GM12874 (cell line): ENCODE results near the gene SNAP29.

Experiments used
- CTCF ChIP-seq: IDR thresholded peaks from 2 replicates; pipeline ENCODE4 v1.5.1; 2011; ENCODE audit warnings: low read depth, mild to moderate bottlenecking, control low read depth, low read length, moderate library complexity; ENCODE audit not compliant: insufficient read depth

Gene SNAP29

GRCh38 chr22:20887375-20887774, 28.6 kb downstream of the SNAP29 start:
- no peak for TF ChIP-seq CTCF

- no peak for TF ChIP-seq CTCF
Observed at GRCh38 chr22:20889025-20889704, 30.4 kb downstream of the SNAP29 start.

DNA sequence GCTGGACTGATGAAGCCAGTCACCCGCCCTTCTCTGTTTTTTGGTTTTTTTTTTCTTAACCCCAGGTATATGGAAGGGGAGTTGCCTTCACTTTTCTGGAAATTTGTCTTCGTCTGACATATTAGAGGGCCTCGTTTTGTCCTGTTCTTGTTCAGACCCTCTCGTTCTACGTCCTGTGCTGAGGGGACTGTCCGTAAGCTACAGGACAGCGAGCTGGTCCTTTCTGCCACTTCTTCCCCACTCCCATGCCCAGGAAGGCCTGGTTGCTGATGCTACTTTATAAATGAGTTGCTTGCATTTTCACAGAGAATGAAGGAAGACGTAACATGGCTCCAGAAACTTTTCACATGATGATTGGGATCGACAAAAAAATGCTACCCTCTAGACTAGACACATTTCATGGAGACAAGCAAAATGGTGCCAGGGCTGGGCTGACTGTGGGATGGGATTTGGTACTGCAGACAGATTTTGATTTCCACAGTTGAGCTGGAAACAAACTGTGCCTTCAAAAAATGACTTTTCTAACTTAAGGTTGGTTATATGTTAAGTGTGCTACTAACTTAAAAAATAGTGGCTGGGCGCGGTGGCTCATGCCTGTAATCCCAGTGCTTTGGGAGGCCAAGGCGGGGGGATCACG, 31.2 kb downstream of the SNAP29 start:
- no peak for TF ChIP-seq CTCF

- no peak for TF ChIP-seq CTCF
Observed at GRCh38 chr22:20890975-20891374, 32.2 kb downstream of the SNAP29 start.

DNA sequence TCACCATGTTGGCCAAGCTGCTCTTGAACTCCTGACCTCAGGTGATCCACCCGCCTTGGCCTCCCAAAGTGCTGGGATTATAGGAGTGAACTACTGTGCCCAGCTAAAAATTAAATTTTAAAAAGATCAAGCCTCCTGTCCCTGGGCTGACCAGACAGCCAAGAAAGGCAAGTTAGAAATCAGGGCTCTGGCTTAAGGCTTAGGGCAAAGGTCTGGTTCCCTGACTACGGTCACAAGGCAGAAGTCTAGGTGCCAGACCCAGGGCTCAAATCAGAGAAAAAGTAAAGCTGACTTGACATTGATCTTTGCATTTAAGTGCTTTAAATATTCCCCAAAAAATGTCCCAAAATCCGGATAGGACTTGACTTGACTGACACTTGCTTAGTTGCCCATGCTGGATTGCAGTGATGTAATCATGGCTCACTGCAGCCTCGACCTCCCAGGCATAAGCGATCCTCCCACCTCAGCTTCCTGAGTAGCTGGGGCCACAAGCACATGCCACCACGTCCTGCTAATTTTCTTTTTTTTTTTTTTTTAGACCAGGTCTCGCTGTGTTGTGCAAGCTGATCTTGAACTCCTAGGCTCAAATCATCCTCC, 41.1 kb downstream of the SNAP29 start:
- no peak for TF ChIP-seq CTCF

DNA sequence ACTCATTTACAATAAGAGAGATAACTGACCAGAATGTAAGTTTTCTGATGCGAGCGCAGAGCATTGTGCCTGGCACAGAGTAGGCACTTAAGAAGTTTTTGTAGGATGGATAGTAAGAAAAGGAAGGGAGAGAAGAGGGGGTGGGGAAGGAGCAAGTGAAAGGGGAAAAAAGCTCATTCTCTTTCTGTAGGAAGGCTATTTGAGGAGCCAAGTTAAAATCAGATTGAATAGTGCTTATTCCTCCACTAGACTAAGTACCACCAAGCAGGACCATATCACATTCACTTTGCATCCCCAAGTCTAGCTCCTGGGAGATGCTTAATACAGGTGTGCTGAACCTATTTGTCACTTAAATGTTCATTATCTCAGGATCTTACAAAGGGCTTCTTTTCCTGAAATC, 44.3 kb downstream of the SNAP29 start:
- TF ChIP-seq CTCF = no peak

DNA sequence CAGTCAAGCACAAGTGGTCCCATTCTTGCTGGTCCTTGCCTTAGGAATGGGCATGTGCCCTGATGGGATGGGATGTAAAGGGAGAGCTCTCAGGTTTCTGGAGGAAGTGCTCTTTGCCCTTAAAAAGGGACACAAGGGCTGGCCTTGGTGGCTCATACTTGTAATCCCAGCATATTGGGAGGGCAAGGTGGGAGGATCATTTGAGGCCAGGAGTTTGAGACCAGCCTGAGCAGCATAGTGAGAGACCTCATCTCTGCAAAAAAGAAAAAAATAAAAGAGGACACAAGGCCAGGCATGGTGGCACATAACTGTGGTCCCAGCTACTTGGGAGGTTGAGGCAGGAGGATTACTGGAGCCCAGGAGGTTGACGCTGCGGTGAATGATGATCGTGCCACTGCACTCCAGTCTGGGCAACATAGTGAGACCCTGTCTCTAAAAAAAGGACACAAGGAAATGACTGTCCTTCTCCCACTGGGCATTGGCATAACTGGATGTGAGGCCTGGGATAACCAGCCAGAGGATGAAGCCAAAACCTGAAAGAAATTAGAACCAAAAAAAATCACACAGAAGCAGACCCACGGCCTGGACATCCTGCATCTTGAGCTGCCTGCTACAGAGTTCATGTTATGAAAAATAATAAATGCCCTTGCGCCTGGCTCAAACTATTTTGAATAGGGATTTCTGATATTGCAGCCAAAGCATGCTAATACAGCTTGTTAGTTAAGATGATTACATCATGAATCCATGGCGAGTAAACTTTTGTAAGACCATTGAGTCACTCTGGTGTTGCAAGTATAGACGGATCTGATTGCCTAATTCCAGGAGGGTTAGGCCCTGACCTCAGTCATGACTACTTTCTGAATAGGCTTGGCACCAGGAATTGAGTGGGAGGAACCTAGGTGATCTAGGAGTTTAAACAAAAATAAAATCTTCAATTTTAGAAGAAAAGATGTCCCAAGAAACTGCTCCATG, 45.5 kb downstream of the SNAP29 start:
- TF ChIP-seq CTCF = no peak
